Osteoblast (primary cell): ENCODE results near the gene TMEM38A. TPM values are rescaled to one million over a fixed set of nuclear protein-coding genes. Genes with fewer than 3 reads are reported as not detected.
"Not testable (repeated sequence)": the region's sequence is repeated elsewhere in the genome, so short reads cannot be mapped to it uniquely, and the experiment has no call there.

Experiments used
- DNase-seq: peaks from one replicate; pipeline ENCODE4 v3.0.0; 2011; ENCODE audit warnings: low spot score, mixed read lengths; ENCODE audit not compliant: insufficient read length; ENCODE audit errors: missing footprints
- H2AFZ ChIP-seq: 2 replicates; pipeline ENCODE4 v1.6.0; 2011; ENCODE audit warnings: mild to moderate bottlenecking, low read length
- H3K27ac ChIP-seq: 2 replicates; pipeline ENCODE4 v1.5.1; 2011; ENCODE audit warnings: mild to moderate bottlenecking, low read depth, low read length, moderate library complexity
- H3K27me3 ChIP-seq: 2 replicates; pipeline ENCODE4 v1.6.0; 2012; ENCODE audit warnings: mild to moderate bottlenecking, control low read depth, inconsistent platforms, low read length, moderate library complexity; ENCODE audit not compliant: insufficient read depth
- H3K36me3 ChIP-seq: 2 replicates; pipeline ENCODE4 v1.5.1; 2011; ENCODE audit warnings: mild to moderate bottlenecking, low read length, control low read depth, moderate library complexity; ENCODE audit not compliant: insufficient read depth
- H3K4me1 ChIP-seq: 2 replicates; pipeline ENCODE4 v1.5.1; 2011; ENCODE audit warnings: mild to moderate bottlenecking, low read length, control low read depth, moderate library complexity; ENCODE audit not compliant: insufficient read depth
- H3K4me2 ChIP-seq: 2 replicates; pipeline ENCODE4 v1.6.0; 2011; ENCODE audit warnings: mild to moderate bottlenecking, low read length; ENCODE audit not compliant: insufficient read depth
- H3K4me3 ChIP-seq: fragments of 200-600 bp; sonication (generic); 3 replicates; pipeline ENCODE4 v1.5.1; 2012; ENCODE audit warnings: mild to moderate bottlenecking, low read length, inconsistent platforms; ENCODE audit not compliant: insufficient read depth
- H3K79me2 ChIP-seq: 2 replicates; pipeline ENCODE4 v1.6.0; 2012; ENCODE audit warnings: mild to moderate bottlenecking, low read length, control low read depth, inconsistent platforms; ENCODE audit not compliant: insufficient read depth
- H3K9me3 ChIP-seq: 2 replicates; pipeline ENCODE4 v1.5.1; 2011; ENCODE audit warnings: low read depth, low read length, control low read depth
- H4K20me1 ChIP-seq: 2 replicates; pipeline ENCODE4 v1.6.0; 2012; ENCODE audit warnings: mild to moderate bottlenecking, low read length, control low read depth; ENCODE audit not compliant: insufficient read depth
- CTCF ChIP-seq: IDR thresholded peaks from 2 replicates; pipeline ENCODE4 v1.5.1; 2011; ENCODE audit warnings: mild to moderate bottlenecking, low read depth, low read length, moderate library complexity; ENCODE audit errors: extremely low read depth
- total RNA-seq: library from RNA; depleted of rRNA; stranded (reverse); fragments of >200 nt; gene quantifications from 2 replicates; pipeline ENCODE4 v1.2.3, GENCODE V29; 2012

The TMEM38A gene
- total RNA-seq, 1 donor = 2.5 TPM

GRCh38 chr19:16668176-16668575 is 7.2 kb downstream of the TMEM38A start:
- Histone ChIP-seq H3K79me2 (no peaks in the 10 kb centered on the region), H3K9me3 (no peaks in the 10 kb centered on the region), H3K36me3 (no peaks in the 10 kb centered on the region), H3K4me3 (no peak overlapping the region), H4K20me1 (no peaks in the 10 kb centered on the region), H3K27me3 (no peaks in the 10 kb centered on the region), H2AFZ (no peak overlapping the region), H3K27ac (no peak overlapping the region), H3K4me2 (no peak overlapping the region), H3K4me1 (no peaks in the 10 kb centered on the region)
- DNase-seq = no peak
- no peak for TF ChIP-seq CTCF

- not testable (repeated sequence) for H3K4me1 ChIP-seq, H3K4me3 ChIP-seq, H2AFZ ChIP-seq, H4K20me1 ChIP-seq, H3K4me2 ChIP-seq, H3K27ac ChIP-seq, DNase-seq, H3K36me3 ChIP-seq, H3K9me3 ChIP-seq, H3K27me3 ChIP-seq, H3K79me2 ChIP-seq
Observed at GRCh38 chr19:16668702-16669101, 7.8 kb downstream of the TMEM38A start.

GRCh38 chr19:16670291-16670690 is 9.4 kb downstream of the TMEM38A start:
- no peak overlapping the region for H2AFZ ChIP-seq
- no peak for TF ChIP-seq CTCF
- H3K27me3 ChIP-seq = no peaks in the 10 kb centered on the region
- H3K4me1 ChIP-seq = no peaks in the 10 kb centered on the region
- no peaks in the 10 kb centered on the region for H3K36me3 ChIP-seq
- H4K20me1 ChIP-seq = no peaks in the 10 kb centered on the region
- no peaks in the 10 kb centered on the region for H3K79me2 ChIP-seq
- DNase-seq = no peak
- no peak overlapping the region for H3K27ac ChIP-seq
- H3K9me3 ChIP-seq = no peaks in the 10 kb centered on the region
- H3K4me2 ChIP-seq = no peak overlapping the region
- no peak overlapping the region for H3K4me3 ChIP-seq

- peak; percentile 63 for DNase-seq
- Histone ChIP-seq H2AFZ (no peak overlapping the region), H3K4me2 (no peak overlapping the region), H3K36me3 (no peaks in the 10 kb centered on the region), H3K4me3 (no peak overlapping the region), H3K27ac (no peak overlapping the region), H3K27me3 (no peaks in the 10 kb centered on the region), H3K79me2 (no peaks in the 10 kb centered on the region), H4K20me1 (no peaks in the 10 kb centered on the region), H3K4me1 (no peaks in the 10 kb centered on the region), H3K9me3 (no peaks in the 10 kb centered on the region)
- TF ChIP-seq CTCF = no peak
Observed at GRCh38 chr19:16671652-16672274, 10.8 kb downstream of the TMEM38A start.
